Astrocyte of the spinal cord (primary cell): ENCODE data around the gene CACNG6.
A peak's percentile ranks its signal among the peaks of the same experiment; 100 is the strongest.

ENCODE experiments used
- DNase-seq: peaks from one replicate; pipeline ENCODE4 v3.0.0; 2011; ENCODE audit warnings: low read depth, low spot score
- H3K4me3 ChIP-seq: 2 replicates; pipeline ENCODE4 v1.5.1; 2011; ENCODE audit warnings: low read depth, mild to moderate bottlenecking, low read length, moderate library complexity
- in situ Hi-C: cut with HindIII; loops from 2 replicates; pipeline ENCODE4 v1.10.0; 2017; ENCODE audit warnings: low sequenced_read_pairs
- TF ChIP-seq, protein P1 (sequence below): IDR thresholded peaks from 2 replicates; pipeline ENCODE4 v1.5.1; 2012; ENCODE audit warnings: low read depth, mild to moderate bottlenecking, low read length, inconsistent platforms

Gene CACNG6

GRCh38 chr19:54023191-54023590, 31.8 kb downstream of the CACNG6 start:
- in situ Hi-C loops: no loop called here
- TF ChIP-seq, protein P1, sequence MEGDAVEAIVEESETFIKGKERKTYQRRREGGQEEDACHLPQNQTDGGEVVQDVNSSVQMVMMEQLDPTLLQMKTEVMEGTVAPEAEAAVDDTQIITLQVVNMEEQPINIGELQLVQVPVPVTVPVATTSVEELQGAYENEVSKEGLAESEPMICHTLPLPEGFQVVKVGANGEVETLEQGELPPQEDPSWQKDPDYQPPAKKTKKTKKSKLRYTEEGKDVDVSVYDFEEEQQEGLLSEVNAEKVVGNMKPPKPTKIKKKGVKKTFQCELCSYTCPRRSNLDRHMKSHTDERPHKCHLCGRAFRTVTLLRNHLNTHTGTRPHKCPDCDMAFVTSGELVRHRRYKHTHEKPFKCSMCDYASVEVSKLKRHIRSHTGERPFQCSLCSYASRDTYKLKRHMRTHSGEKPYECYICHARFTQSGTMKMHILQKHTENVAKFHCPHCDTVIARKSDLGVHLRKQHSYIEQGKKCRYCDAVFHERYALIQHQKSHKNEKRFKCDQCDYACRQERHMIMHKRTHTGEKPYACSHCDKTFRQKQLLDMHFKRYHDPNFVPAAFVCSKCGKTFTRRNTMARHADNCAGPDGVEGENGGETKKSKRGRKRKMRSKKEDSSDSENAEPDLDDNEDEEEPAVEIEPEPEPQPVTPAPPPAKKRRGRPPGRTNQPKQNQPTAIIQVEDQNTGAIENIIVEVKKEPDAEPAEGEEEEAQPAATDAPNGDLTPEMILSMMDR: no peak
- no peak for DNase-seq
- no peak overlapping the region for H3K4me3 ChIP-seq

DNA sequence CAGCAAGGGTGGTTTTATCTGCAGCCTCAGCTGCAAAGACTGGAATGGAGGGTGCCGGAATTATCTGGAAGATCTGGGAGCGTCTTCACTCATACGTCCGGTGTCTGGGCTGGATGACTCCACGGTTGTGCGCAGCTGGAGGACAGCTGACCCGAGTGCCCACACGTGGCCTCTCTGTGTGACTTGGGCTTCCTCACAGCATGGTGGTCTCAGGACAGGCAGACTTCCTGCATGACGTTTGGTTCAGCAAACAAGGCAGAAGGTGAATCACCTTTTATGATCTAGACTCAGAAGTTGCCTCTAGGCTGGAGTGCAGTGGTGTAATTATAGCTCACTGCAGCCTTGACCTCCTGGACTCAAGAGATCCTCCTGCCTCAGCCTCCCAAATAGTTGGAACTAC, 33.2 kb downstream of the CACNG6 start:
- in situ Hi-C loops: no loop called here
- TF ChIP-seq, protein P1: no peak
- DNase-seq: no peak
- H3K4me3 ChIP-seq: no peak overlapping the region

- in situ Hi-C loops: no loop called here
- DNase-seq: no peak
- H3K4me3 ChIP-seq: no peak overlapping the region
- TF ChIP-seq, protein P1: no peak
Observed at GRCh38 chr19:54026656-54027055, 35.2 kb downstream of the CACNG6 start.

GRCh38 chr19:54029301-54029700, 37.9 kb downstream of the CACNG6 start:
- in situ Hi-C loops: no loop called here
- H3K4me3 ChIP-seq: no peak overlapping the region
- DNase-seq: no peak
- TF ChIP-seq, protein P1: no peak

DNA sequence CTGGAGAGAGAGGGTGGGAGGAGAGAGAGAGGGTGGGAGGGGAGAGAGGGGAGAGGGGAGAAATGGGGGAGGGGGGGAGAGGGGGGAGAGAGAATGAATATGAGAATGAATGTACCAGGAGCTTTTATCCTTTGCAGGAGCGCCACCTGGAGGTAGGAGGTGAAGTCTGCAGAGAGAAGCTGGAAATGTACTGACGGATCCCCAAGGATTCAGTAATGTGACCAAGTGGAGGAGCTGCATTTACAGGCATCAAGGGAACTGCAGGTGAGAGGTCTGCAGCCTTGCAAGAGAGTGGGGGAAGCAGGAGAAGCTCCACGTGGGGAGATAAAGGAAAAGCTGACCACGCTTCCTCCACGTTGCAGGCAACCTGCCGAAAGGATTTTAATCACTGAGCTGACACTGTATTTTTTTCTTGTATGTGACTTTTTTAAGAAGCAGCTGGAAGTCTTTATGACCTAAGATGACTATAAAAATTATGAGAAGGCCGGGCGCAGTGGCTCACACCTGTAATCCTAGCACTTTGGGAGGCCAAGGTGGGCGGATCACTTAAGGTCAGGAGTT, 38.6 kb downstream of the CACNG6 start:
- no peak overlapping the region for H3K4me3 ChIP-seq
- TF ChIP-seq, protein P1: peak; percentile 72
- in situ Hi-C loops: no loop called here
- DNase-seq: peak; percentile 59

DNA sequence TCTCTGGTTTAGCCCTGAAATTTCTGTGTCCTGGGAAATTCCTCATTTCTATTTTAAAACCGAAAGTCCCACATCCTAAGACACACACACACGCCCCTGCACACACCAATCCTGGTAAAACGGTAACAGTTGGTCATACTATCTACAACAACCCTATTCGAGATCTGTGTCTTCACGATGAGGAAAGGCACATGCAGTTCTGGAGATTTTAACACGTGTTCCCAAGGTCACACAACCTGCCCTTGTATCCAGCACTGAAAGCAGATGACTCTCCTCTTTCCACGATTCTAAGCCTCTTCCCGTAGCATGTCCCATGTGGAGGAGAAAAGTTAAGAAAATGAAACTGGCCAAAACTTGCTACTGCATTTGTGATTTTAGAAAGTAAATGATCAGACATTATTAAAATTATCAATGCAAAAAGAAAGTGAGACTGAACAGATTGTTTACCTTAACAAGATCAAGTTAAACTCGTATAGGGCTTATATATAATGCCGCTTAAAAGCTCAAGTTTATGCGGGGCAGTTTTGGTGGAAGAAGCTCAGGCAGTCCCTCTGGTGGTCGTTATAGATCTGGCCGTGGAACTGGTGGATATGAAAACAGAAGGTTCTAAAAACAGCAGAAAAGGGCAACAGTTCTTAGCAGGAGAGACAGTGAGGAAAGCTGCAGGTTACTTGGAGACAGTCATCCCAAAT, 39.6 kb downstream of the CACNG6 start:
- H3K4me3 ChIP-seq: no peak overlapping the region
- in situ Hi-C loops: no loop called here

More for the DNA sequence above, 39.6 kb downstream of the CACNG6 start:
- no peak for DNase-seq
- TF ChIP-seq, protein P1: peak; percentile 54
